Measurements from ENCODE around the gene VIT. TPM values are rescaled to one million over a fixed set of nuclear protein-coding genes. Genes with fewer than 3 reads are reported as not detected.
"Not testable (repeated sequence)": the region's sequence is repeated elsewhere in the genome, so short reads cannot be mapped to it uniquely, and the experiment has no call there.

The VIT gene
- total RNA-seq, 1 donor from 2014 or later = not detected

DNA sequence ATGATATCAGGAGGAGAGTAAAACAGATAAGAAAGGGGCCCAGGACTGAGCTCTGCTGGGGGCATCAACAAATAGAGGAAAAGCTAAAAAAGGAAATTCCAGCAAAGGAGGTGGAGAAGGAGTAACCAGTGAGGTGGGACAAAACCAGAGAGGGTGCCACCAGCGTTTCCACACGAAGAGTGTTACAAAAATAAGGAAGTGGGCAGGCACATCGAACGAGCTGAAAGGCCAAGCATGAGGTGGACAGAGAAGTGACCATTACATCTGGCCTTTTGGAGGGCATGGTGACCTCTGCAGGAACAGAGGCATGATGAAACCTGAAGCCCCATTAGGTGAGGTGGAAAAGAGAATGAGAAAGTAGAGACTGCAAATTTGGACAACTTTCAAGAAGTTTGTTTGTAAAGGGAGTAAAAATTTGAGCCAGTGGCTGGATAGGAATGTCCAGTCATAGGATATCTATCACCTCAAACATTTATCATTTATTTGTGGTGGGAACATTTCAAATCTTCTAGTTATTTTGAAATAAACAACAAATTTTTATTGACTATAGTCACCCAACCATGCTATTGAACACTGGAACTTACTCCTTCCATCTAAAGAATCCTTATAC, 18.4 kb upstream of the VIT start:
- DNase-seq (ENCODE audit: extremely low read depth, low read depth, low spot score) = no peak

DNA sequence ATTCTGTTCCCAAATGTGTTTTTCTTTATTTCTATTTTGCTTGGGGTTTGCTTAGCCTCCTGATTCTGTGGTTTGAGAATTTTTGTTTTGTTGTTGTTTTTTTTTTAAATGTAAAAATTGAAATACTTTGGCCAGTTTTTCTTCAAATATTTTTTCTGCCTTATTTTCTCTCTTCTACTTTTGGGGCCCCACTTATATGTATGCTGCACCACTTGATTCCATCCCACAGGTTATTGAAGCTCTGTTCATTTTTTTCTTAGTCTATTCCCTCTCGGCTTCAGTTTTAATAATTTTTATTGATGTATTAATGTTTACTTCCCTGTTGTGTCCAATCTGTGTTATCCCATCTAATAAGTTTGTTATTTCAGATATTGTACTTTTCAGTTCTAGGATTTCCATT, 17.7 kb upstream of the VIT start:
- DNase-seq (ENCODE audit: extremely low read depth, low read depth, low spot score) = no peak

DNA sequence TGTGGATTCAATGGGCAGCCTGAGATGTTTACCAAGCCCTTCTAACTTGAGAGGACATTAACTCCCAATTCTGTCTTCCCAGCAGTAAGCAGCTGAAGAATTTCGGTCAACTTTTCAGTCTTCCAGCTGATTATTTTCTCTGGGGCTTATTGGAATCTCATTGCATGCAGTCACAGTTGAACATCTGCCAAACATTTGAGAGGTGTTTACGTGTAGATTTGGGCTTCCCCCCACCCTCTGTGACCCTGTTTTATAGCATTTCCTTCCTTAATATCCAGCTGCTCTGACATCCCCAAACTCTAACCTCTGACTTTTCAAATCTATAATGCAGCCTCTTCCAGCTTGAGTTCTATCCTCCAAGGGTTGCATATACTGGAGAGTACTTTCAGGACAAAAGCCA, 16.5 kb upstream of the VIT start:
- DNase-seq (ENCODE audit: extremely low read depth, low read depth, low spot score) = no peak

DNA sequence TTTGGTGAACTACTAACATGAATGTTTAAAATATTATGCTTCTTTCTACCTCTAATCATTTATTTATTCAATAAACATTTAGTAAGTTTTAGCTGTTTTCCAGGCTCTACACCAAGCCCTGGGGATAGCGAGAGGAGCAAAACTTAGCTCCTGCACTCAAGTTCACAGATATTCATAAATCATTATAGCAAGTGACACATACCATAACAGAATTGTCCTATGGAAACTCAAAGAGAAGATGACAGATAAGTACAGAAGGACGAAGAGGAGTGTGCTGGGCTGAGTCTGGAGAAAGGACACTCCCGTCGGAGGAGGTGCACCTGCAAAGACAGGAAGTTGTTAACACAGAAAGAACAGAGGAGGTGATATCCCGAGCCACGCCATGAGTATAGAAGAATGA, 13.9 kb upstream of the VIT start:
- no peak for DNase-seq (ENCODE audit: extremely low read depth, low read depth, low spot score)

- DNase-seq (ENCODE audit: extremely low read depth, low read depth, low spot score) = no peak
Measured at GRCh38 chr2:36683002-36683401, 13.5 kb upstream of the VIT start.

GRCh38 chr2:36688291-36688690, 8.2 kb upstream of the VIT start:
- not testable (repeated sequence) for DNase-seq (ENCODE audit: extremely low read depth, low read depth, low spot score)

DNA sequence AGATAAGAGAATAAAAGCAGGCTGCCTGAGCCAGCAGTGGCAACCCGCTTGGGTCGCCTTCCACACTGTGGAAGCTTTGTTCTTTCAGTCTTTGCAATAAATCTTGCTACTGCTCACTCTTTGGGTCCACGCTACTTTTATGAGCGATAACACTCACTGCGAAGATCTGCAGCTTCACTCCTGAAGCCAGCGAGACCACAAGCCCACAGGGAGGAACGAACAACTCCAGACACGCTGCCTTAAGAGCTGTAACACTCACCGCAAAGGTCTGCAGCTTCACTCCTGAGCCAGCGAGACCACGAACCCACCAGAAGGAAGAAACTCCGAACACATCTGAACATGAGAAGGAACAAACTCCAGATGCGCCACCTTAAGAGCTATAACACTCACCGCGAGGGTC, 7.5 kb upstream of the VIT start:
- not testable (repeated sequence) for DNase-seq (ENCODE audit: extremely low read depth, low read depth, low spot score)

- no peak for DNase-seq (ENCODE audit: extremely low read depth, low read depth, low spot score)
Measured at GRCh38 chr2:36692121-36692520, 4.4 kb upstream of the VIT start.

DNA sequence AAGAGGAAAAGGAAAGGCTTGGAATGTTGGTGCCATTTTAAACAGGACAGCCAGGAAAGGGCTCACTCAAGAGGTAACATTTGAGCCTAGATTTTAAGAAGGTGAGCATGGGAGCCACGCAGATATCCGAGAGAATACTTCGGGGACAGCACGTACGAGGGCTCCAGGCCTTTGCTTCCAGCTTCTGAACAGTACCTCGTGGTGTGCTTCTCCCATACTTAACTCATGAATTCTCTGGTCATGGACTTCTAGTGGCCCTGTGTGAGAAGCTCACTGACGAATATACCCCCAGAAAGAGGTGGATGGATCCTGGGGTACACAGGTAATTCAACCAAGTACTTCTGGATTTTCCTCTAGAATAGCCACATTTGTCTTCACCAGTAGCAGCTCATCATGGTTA, 2.7 kb upstream of the VIT start:
- DNase-seq (ENCODE audit: extremely low read depth, low read depth, low spot score) = no peak

DNA sequence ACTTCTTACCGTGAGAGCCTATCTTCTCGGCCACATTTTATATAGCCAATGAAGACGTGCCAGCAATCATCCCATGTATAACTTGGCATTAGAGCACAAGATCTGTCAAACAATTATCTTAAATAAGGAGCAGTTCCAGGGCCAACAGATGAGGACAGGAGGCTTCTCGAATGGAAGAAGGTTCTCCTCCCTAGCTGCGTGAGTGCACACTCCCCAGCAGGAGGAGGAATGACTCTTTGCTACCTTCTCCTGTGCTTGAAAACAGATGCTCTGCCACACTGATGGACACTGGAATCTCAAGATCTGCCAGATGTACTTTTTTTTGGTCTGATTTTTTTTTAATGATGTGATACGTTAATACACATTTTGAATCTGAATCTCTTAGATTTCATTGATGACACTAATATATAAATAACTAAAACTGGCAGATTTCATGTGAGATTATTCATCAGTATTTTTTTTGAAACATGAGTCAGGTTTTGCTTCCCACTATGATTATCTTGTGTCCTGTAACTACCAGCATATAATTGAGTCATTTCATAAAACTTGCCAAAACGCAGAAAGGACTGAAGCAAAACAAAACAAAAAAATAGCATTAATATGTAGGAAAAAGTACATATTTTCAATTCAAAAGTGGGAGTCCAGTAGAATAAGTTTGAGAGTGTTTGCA, 626 bp upstream of the VIT start:
- DNase-seq (ENCODE audit: extremely low read depth, low read depth, low spot score) = no peak

DNA sequence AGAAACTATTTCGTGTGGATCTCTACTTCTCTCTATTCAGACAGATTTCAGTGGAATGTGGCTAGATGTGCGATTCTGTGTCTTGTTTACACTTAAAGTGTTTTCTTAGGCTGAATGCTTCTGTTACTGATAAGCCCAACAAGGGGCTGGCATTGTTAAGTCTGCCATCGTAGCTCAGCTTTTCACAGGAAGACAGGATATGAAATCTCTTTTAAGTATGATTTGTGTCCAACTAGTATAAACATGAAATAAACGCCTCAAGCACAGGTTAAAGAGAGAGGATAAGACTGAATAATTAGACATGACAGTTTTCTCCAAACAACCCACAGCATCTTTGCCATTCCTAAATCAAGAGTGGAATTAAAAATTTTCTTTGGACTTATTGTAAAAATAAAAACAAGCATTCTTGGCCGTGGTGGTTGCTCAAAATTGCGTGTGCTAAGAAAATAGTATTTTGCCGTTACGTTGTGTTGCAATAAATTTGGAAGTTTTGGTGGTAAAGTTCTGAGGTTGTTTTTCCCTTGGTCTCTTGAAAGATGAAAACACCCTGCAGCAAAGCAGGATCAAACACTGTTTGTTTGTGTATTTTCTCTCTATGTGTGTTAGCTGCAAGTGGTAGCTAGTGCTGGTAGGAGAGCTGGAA, 1.0 kb downstream of the VIT start:
- DNase-seq (ENCODE audit: extremely low read depth, low read depth, low spot score) = no peak

- no peak for DNase-seq (ENCODE audit: extremely low read depth, low read depth, low spot score)
Measured at GRCh38 chr2:36698993-36699392, 2.5 kb downstream of the VIT start.

DNA sequence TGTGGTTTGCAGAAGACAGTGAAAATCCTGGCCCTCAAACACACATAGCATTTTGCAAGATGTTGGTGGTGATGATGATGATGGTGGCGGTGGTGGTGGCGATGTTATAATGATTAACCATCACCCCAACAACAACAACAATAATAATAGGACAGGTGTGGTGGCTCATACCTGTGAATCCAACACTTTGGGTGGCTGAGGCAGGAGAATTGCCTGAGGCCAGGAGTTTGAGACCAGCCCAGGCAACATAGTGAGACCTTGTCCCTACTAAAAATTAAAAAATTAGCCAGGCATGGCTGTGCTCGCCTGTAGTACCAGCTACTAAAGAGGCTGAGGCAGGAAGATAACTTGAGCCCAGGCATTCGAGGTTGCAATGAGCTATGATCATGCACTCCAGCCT, 3.8 kb downstream of the VIT start:
- no peak for DNase-seq (ENCODE audit: extremely low read depth, low read depth, low spot score)

DNA sequence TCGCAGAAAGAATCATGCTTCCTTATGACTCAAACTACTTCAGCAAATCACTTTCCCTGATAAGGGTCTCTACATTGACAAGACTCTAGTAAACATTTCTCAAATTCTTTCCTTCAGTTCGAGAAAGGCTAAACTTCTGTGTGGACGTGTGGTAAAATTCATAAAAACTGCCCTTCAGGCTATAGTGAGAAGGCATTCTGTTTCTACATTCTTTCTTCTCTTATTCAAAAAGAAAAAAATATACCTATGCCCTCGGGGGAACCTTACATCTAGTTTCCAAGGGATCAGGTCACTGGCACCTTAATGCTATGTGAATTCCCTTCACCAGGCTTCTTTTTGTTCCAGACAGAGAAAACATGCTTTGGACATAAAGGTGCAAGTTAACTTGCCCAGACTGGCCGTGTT, 4.9 kb downstream of the VIT start:
- no peak for DNase-seq (ENCODE audit: extremely low read depth, low read depth, low spot score)

- DNase-seq (ENCODE audit: extremely low read depth, low read depth, low spot score) = no peak
Measured at GRCh38 chr2:36701918-36702317, 5.4 kb downstream of the VIT start.

DNA sequence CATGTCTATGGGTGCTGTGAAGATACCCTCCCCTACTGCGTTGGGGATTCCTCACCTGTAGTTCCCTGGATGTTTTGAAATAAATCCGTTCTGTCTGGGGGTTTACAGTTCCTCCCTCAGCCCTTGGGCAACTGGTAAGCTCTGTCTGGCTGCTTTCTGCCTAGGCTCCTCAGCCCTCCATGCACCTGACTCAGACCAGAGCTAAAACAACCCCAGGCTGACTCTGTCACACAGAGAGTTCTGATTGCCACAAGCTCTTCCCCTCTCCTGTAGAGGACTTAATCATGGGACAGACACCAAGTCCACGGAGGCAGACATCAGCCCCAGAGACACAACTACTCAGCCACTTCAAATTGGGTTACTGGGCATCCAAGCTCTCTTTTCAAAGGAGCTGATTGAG, 6.3 kb downstream of the VIT start:
- DNase-seq (ENCODE audit: extremely low read depth, low read depth, low spot score) = no peak

DNA sequence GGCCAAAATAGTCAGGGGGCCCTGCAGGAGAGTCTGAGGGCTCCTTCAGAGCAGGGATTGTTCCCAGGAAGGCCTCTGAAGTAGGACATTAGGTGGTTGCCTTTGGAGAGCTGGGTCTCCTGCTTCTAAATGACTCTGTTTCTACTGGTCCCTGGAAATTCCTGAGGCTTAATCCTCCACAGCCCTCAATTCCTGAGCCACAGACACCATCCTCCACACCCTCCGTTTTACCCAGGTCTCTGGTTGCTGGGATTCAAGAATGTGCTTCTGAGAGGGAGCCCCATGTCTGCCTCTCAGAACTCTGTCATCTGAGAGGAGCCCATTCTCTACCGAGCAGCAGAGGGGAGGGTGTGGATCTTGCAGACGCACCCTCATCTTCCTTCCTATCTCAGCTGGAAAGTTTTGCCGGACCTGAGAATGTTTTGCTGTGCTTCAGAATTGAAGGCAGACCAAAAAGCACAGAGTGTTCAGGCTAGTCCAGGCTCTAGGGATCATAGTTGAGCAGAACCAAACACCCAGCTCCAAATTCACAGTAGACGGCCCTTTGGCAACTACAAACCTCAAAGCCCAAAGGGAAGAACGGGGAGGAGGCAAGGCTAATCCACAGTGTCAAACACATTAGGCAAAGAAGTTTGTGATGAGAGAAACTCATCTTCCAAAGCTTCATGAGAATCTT, 8.1 kb downstream of the VIT start:
- DNase-seq (ENCODE audit: extremely low read depth, low read depth, low spot score) = no peak

DNA sequence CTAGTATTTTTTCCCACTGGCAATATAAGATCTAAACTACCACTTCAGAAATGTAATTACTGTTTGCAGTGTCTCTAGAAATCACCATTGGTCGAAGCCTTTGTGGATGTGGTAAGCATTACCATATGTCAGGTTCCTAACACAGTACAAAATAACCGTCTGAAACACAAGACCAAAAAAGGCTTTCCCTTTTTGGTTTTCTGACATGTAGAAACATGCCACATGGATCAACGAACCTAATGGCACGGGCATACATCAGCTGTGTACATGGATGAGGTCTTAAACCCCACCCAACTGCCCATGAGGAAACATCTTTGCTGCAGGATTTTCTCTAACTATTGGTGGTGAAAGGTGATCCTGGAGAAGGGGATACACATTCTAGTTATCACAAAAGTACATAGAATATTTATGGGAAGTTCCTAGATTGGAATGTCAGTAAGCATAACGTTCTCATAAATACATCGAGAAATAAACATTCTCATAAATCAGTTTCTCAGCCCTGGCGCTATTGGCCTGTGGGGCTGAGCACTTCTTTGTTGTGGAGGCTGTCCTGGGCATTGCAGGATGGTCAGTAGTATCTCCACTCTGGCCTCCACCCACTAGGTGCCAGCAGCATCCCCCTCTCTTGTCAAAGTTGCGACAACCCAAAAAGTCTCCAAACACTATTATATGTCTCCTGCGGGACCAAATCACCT, 9.0 kb downstream of the VIT start:
- DNase-seq (ENCODE audit: extremely low read depth, low read depth, low spot score) = no peak

GRCh38 chr2:36706021-36706876, 9.7 kb downstream of the VIT start:
- DNase-seq (ENCODE audit: extremely low read depth, low read depth, low spot score) = no peak

- DNase-seq (ENCODE audit: extremely low read depth, low read depth, low spot score) = no peak
Measured at GRCh38 chr2:36707050-36707449, 10.5 kb downstream of the VIT start.
